HepG2 (cell line): ENCODE measurements around the gene CAMTA1.

Source experiments
- ZNF10 ChIP-seq: sonication (generic); formaldehyde crosslinking; IDR thresholded peaks from 2 replicates; pipeline ENCODE4 v1.4.0; 2020; ENCODE audit warnings: mild to moderate bottlenecking, low read depth, missing genetic modification reagents, borderline replicate concordance
- ZNF589 ChIP-seq: sonication (generic); formaldehyde crosslinking; conservative IDR thresholded peaks from 2 replicates; pipeline ENCODE4 v1.8.0; 2022; ENCODE audit warnings: mild to moderate bottlenecking, moderate library complexity, missing genetic modification reagents

GRCh38 chr1:7663451-7664146, 878.3 kb downstream of the CAMTA1 start:
- TF ChIP-seq ZNF10 (no peak), ZNF589 (CRISPR knock-in tag) (no peak)
